ENCODE data around the gene F12. TPM values are rescaled to one million over a fixed set of nuclear protein-coding genes. Genes with fewer than 3 reads are reported as not detected.

Gene F12
- total RNA-seq, 1 donor: 0.27 TPM

- no peak for TF ChIP-seq CTCF (IDR thresholded peaks at IDR 0.05; ENCODE audit: insufficient read depth, low read length)
- H3K4me3 ChIP-seq (ENCODE audit: low read depth, low read length): no peak within 1 kb of the TSS
- DNase-seq (ENCODE audit: low read depth): no peak
These were observed 25.2 kb downstream of the F12 start, which contains the start of gene SLC34A1 for GRCh38 chr5:177384134-177384533. SLC34A1 (plus strand) TSS chr5:177384434; CDS start chr5:177385742, 1,308 bp downstream.

DNA sequence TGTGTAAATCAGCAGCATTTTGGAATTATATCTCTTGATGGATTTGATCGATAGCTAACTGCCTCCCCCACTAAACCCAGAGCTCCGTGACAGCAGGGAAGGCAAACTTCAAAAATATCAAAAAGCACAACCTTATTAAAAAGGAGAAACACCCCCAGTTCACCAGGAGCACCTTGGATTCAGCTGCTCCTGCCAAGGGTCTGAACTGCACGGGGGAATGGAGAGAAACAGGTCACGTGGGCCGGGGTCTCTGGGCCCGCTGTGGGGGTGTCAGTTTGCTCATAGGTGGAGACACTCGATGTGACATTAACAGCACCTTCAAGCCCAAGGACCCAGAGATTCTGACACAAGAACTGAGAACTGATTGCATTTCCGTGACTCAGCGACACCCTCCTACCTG, 26.2 kb downstream of the F12 start:
- no peak overlapping the region for H3K4me3 ChIP-seq (ENCODE audit: low read depth, low read length)
- no peak for DNase-seq (ENCODE audit: low read depth)
- TF ChIP-seq CTCF (IDR thresholded peaks at IDR 0.05; ENCODE audit: insufficient read depth, low read length): no peak

DNA sequence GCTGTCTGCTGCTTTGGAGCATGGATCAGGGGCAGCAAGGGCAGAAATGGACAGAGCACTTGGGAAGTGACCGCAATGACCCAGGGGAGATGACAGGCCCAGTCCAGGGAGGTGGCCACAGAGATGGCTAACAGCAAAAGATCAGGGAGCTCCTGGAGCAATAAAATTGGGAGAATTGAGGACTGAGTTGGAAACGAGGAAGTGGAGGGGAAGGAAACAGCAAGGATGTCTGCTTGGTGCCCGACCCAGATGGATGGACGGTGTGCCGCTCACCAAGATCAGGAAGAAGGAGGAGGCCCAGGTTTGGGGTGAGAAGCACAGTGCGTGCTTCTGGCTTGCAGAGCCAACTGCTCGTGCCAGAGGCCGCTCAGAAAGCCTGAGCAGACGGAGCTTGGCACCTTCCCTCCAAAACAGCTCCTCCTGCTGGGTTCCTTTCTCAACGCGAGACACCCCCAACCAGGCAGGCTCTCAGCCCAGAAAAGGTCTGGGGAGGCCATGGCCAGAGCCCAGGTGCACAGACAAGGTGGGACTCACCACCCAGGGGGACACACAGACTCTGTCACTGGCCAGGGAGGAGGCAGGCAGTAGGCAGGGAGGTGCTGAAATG, 26.8 kb downstream of the F12 start:
- peak; percentile 55 for TF ChIP-seq CTCF (IDR thresholded peaks at IDR 0.05; ENCODE audit: insufficient read depth, low read length)
- H3K4me3 ChIP-seq (ENCODE audit: low read depth, low read length): no peak overlapping the region
- peak; percentile 48 for DNase-seq (ENCODE audit: low read depth)

DNA sequence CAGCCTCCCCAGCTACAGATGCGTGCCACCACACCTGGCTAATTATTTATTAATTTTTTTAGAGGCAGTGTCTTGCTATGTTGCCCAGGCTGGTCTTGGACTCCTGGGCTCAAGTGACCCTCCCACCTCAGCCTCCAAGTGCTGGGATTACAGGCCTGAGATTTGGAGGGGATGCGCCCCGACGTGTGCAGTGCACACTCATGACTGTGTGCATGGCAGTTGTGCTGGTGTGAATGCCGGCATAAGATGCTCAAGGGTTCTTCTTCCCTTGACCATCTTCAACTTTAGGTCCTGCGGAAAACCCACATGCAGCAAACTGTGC, 28.6 kb downstream of the F12 start:
- DNase-seq (ENCODE audit: low read depth): no peak
- no peak for TF ChIP-seq CTCF (IDR thresholded peaks at IDR 0.05; ENCODE audit: insufficient read depth, low read length)
- no peak overlapping the region for H3K4me3 ChIP-seq (ENCODE audit: low read depth, low read length)

DNA sequence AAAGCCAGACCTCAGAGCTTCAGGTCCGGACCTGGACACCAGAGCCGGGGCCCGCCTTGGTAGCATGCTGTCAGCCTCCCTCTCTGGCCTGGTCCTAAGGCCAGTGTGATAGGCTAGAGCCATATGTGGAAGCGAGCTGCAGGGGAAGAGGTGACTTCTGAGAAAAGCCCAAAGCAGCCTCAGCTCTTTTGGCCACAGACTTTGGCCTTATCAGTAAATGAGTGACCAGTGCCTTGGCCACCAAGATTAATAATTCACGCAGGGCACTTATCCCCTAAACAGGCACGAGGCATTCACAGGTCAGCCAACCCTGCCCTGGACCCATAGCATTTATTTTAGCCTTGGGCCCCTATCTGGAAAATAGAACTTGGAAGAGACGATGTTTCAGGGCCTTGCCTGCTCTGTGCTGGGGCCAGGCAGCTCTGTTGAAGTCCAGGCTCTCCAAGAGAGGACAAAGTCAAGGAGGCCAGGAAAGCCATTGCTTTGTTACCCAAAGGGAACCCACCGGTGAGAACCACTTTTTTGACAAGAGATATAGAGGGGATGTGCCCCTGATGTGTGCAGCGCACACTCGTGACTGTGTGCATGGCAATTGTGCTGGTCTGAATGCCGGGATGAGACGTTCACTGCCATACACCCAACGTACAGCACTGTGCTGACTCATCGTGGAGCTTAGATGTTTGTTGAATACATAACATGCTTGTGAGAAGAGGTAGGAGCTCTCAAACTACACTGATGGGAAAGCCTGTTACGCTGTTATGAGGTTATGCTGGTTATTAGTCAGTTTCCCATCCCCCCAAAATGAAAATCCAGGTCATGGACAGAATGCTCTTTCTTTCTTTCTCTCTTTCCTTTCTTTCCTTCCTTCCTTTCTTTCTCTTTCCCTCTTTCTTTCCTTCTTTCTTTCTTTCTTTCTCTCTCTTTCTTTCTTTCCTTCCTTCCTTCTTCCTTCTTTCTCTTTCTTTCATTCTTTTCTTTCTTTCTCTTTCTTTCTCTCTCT, 30.2 kb downstream of the F12 start:
- no peak overlapping the region for H3K4me3 ChIP-seq (ENCODE audit: low read depth, low read length)
- peak; percentile 54 for DNase-seq (ENCODE audit: low read depth)
- no peak for TF ChIP-seq CTCF (IDR thresholded peaks at IDR 0.05; ENCODE audit: insufficient read depth, low read length)

- H3K4me3 ChIP-seq (ENCODE audit: low read depth, low read length): no peak overlapping the region
- DNase-seq (ENCODE audit: low read depth): no peak
- TF ChIP-seq CTCF (IDR thresholded peaks at IDR 0.05; ENCODE audit: insufficient read depth, low read length): no peak
These were observed 31.2 kb downstream of the F12 start for GRCh38 chr5:177377851-177378776.

All from fibroblast of the aortic adventitia (primary cell).